Measurements from ENCODE around the gene TNFAIP8L1. TPM values are rescaled to one million over a fixed set of nuclear protein-coding genes. Genes with fewer than 3 reads are reported as not detected.
"Not testable (repeated sequence)": the region's sequence is repeated elsewhere in the genome, so short reads cannot be mapped to it uniquely, and the experiment has no call there.

TNFAIP8L1 gene
- total RNA-seq, 4 donors from 2014 or later, result 4.5 to 12.0 (median 8.5) TPM

- in situ Hi-C loops (cut with MboI; ENCODE audit: low pct_ligation_motif_present in 1 of 4, low pct_unique_long_range_greater_than_20kb in 1 of 4, low sequenced_read_pairs in 3 of 4), result no loop called here
- Histone ChIP-seq H3K27me3 (no peaks in the 10 kb centered on the region), H3K4me1 (no peaks in the 10 kb centered on the region), H3K36me3 (peaks cover 0 to 8% (median under 1%) of the 10 kb centered on the region in 4 donors), H3K27ac (peak overlapping the region in 3 of 4 donors; percentile 18 to 63 (median 37)), H3K9me3 (no peaks in the 10 kb centered on the region), H3K4me3 (no peak overlapping the region)
- 62 to 94% methylated on average over 3 to 15 of the region's 17 CpGs for WGBS, 2 donors (ENCODE audit: low coverage in 1 of 2)
- intact Hi-C loops (cut with DNase I; ENCODE audit: low total_unique reads), result no loop called here
- DNase-seq, result peak; percentile 34
- no peak for TF ChIP-seq POLR2AphosphoS5 (IDR thresholded peaks at IDR 0.05)
- TF ChIP-seq EP300 (IDR thresholded peaks at IDR 0.05; ENCODE audit: low read depth), result no peak
- TF ChIP-seq, protein P1, sequence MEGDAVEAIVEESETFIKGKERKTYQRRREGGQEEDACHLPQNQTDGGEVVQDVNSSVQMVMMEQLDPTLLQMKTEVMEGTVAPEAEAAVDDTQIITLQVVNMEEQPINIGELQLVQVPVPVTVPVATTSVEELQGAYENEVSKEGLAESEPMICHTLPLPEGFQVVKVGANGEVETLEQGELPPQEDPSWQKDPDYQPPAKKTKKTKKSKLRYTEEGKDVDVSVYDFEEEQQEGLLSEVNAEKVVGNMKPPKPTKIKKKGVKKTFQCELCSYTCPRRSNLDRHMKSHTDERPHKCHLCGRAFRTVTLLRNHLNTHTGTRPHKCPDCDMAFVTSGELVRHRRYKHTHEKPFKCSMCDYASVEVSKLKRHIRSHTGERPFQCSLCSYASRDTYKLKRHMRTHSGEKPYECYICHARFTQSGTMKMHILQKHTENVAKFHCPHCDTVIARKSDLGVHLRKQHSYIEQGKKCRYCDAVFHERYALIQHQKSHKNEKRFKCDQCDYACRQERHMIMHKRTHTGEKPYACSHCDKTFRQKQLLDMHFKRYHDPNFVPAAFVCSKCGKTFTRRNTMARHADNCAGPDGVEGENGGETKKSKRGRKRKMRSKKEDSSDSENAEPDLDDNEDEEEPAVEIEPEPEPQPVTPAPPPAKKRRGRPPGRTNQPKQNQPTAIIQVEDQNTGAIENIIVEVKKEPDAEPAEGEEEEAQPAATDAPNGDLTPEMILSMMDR (IDR thresholded peaks at IDR 0.05), result peak in 4 of 5 experiments; percentile 37 to 54 (median 48)
- no peak for TF ChIP-seq POLR2A (IDR thresholded peaks at IDR 0.05)
These were observed 37.8 kb downstream of the TNFAIP8L1 start for GRCh38 chr19:4676955-4677731.

- no peak for TF ChIP-seq POLR2A (IDR thresholded peaks at IDR 0.05)
- TF ChIP-seq, protein P1 (IDR thresholded peaks at IDR 0.05), result no peak
- no peak for TF ChIP-seq POLR2AphosphoS5 (IDR thresholded peaks at IDR 0.05)
- TF ChIP-seq EP300 (IDR thresholded peaks at IDR 0.05; ENCODE audit: low read depth), result no peak
- H3K36me3 ChIP-seq, result peaks cover 0 to 19% (median 4%) of the 10 kb centered on the region in 4 donors
- no peaks in the 10 kb centered on the region for H3K27me3 ChIP-seq
- in situ Hi-C loops (cut with MboI; ENCODE audit: low pct_ligation_motif_present in 1 of 4, low pct_unique_long_range_greater_than_20kb in 1 of 4, low sequenced_read_pairs in 3 of 4), result no loop called here
- no peaks in the 10 kb centered on the region for H3K9me3 ChIP-seq
- 79% methylated on average over 32 of the region's 34 CpGs; no CpG with 5 or more reads in 1 of the 2 donors for WGBS, 2 donors (ENCODE audit: low coverage in 1 of 2)
- no peaks in the 10 kb centered on the region for H3K4me1 ChIP-seq
- no peak for DNase-seq
- H3K27ac ChIP-seq, result no peak overlapping the region
- intact Hi-C loops (cut with DNase I; ENCODE audit: low total_unique reads), result no loop called here
- H3K4me3 ChIP-seq, result no peak overlapping the region
These were observed 39.8 kb downstream of the TNFAIP8L1 start for GRCh38 chr19:4678881-4679790.

DNA sequence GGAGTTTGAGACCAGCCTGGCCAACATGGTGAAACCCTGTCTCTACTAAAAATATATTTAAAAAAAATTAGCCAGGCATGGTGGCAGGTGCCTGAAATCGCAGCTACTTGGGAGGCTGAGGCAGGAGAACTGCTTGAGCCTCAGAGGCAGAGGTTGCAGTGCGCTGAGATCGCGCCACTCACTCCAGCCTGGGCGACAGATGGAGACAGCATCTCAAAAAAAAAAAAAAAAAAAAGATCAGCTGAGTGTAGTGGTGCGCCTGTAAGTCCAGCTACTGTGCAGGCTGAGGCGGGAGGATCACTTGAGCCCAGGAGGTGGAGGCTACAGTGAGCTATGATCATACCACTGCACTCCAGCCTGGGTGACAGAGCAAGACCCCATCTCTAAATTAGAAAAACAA, 40.7 kb downstream of the TNFAIP8L1 start:
- H3K27me3 ChIP-seq; H3K27ac ChIP-seq; in situ Hi-C loops (cut with MboI; ENCODE audit: low pct_ligation_motif_present in 1 of 4, low pct_unique_long_range_greater_than_20kb in 1 of 4, low sequenced_read_pairs in 3 of 4); DNase-seq; H3K4me3 ChIP-seq; intact Hi-C loops (cut with DNase I; ENCODE audit: low total_unique reads); H3K4me1 ChIP-seq; H3K9me3 ChIP-seq: not testable (repeated sequence)
- peaks cover 0 to 24% (median 4%) of the 10 kb centered on the region in 4 donors for H3K36me3 ChIP-seq
- WGBS, 2 donors (ENCODE audit: low coverage in 1 of 2), result 60 to 95% methylated on average over 1 to 7 of the region's 7 CpGs

GRCh38 chr19:4682417-4683200, 43.3 kb downstream of the TNFAIP8L1 start:
- Histone ChIP-seq H3K9me3 (no peaks in the 10 kb centered on the region), H3K4me1 (no peaks in the 10 kb centered on the region), H3K4me3 (no peak overlapping the region), H3K27me3 (no peaks in the 10 kb centered on the region), H3K36me3 (peaks cover 0 to 27% (median 9%) of the 10 kb centered on the region in 4 donors), H3K27ac (no peak overlapping the region)
- WGBS, 2 donors (ENCODE audit: low coverage in 1 of 2), result 96% methylated on average over 38 of the region's 45 CpGs; no CpG with 5 or more reads in 1 of the 2 donors
- in situ Hi-C loops (cut with MboI; ENCODE audit: low pct_ligation_motif_present in 1 of 4, low pct_unique_long_range_greater_than_20kb in 1 of 4, low sequenced_read_pairs in 3 of 4) (no loop called here), intact Hi-C loops (cut with DNase I; ENCODE audit: low total_unique reads) (no loop called here)
- TF ChIP-seq POLR2AphosphoS5 (IDR thresholded peaks at IDR 0.05) (no peak), EP300 (IDR thresholded peaks at IDR 0.05; ENCODE audit: low read depth) (no peak), POLR2A (IDR thresholded peaks at IDR 0.05) (no peak)
- TF ChIP-seq, protein P1 (IDR thresholded peaks at IDR 0.05), result no peak
- DNase-seq, result no peak
